ENCODE data around the gene ZNF414. TPM values are rescaled to one million over a fixed set of nuclear protein-coding genes. Genes with fewer than 3 reads are reported as not detected.

ZNF414 gene
- total and polyA plus RNA-seq, 9 donors = 0.62 to 49.7 (median 26.2) TPM

DNA sequence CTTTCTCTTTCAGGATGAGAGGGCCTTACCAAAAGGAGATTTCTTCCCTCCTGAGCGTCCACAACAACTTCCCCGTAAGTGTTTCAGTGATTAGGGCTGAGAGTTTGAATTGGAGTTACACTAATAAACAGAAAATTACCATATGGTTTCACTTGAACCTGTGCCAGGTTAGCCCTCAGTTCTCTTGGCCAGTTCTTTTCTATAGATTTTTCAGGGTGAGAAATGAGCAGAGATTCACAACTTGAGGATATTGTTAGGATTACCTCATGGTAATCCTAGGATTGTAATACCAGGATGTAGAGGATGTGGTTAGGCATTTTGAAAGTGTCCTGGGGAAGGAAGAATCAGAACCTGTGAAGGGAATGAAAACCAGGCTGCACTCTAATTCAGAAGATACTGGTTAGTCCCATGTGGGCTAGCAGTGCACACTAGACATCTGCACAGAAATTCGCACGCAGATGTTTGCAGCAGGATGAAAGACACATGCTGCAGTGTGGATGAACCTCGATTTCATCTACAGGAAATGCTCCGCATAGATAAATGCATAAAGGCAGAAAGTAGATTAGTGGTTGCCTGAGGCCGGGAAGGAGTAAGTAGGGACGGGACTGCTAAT, 45.1 kb downstream of the ZNF414 start:
- WGBS, 3 donors = 80 to 87% (median 86%) methylated on average over 8 of the region's 8 CpGs
- DNase-seq = no peak
- intact Hi-C loops (cut with DNase I) = no loop called here
- Histone ChIP-seq H3K27ac (no peak overlapping the region), H3K4me1 (ENCODE audit: insufficient read depth) (no peaks in the 10 kb centered on the region), H3K36me3 (no peaks in the 10 kb centered on the region), H3K4me3 (no peak overlapping the region), H3K9me3 (no peaks in the 10 kb centered on the region), H3K27me3 (no peaks in the 10 kb centered on the region)
- no peak for TF ChIP-seq POLR2A (IDR thresholded peaks at IDR 0.05)
- TF ChIP-seq, protein P1, sequence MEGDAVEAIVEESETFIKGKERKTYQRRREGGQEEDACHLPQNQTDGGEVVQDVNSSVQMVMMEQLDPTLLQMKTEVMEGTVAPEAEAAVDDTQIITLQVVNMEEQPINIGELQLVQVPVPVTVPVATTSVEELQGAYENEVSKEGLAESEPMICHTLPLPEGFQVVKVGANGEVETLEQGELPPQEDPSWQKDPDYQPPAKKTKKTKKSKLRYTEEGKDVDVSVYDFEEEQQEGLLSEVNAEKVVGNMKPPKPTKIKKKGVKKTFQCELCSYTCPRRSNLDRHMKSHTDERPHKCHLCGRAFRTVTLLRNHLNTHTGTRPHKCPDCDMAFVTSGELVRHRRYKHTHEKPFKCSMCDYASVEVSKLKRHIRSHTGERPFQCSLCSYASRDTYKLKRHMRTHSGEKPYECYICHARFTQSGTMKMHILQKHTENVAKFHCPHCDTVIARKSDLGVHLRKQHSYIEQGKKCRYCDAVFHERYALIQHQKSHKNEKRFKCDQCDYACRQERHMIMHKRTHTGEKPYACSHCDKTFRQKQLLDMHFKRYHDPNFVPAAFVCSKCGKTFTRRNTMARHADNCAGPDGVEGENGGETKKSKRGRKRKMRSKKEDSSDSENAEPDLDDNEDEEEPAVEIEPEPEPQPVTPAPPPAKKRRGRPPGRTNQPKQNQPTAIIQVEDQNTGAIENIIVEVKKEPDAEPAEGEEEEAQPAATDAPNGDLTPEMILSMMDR (IDR thresholded peaks at IDR 0.05) = no peak
- TF ChIP-seq EP300 (IDR thresholded peaks at IDR 0.05) = no peak

DNA sequence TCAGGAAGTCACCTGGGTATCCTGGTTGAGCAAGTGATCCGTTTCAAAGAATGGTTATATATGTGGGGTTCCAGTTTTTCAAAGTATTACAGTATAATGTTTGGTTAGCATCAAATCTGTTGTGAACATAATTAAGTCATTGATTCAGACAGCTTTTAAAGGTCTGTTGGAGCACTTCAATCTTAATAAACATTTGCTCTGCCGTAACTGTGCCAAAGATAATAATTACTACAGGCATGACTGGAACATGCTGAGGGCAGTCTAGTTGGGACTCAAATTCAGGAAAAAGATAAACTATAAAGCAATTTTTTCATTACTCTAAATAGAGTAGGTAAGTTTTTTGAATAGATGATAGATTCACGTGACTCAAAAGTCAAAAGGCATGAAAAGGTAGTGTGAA, 45.8 kb downstream of the ZNF414 start:
- H3K36me3 ChIP-seq = no peaks in the 10 kb centered on the region
- intact Hi-C loops (cut with DNase I) = no loop called here
- WGBS, 3 donors = 79 to 86% (median 85%) methylated on average over 3 of the region's 3 CpGs

DNA sequence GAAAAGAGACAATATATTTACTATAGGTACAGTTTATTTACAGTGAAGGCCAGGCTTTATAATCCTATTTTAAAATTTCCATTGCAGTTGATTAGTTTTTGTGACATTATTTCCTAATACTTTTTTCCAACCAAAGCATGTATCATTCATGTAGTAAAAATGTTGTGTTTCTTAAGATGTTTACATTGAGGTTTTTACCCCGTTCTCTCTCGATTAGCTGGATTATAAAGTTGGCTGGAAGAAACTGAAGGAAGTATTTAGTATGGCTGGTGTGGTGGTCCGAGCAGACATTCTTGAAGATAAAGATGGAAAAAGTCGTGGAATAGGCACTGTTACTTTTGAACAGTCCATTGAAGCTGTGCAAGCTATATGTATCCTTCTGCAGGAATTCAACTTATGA, 47.9 kb downstream of the ZNF414 start:
- H3K36me3 ChIP-seq = no peaks in the 10 kb centered on the region

More for the DNA sequence above, 45.8 kb downstream of the ZNF414 start:
- no peak for DNase-seq
- Histone ChIP-seq H3K27me3 (no peaks in the 10 kb centered on the region), H3K27ac (no peak overlapping the region), H3K4me1 (ENCODE audit: insufficient read depth) (no peaks in the 10 kb centered on the region), H3K4me3 (no peak overlapping the region), H3K9me3 (no peaks in the 10 kb centered on the region)
- TF ChIP-seq, protein P1 (IDR thresholded peaks at IDR 0.05) = no peak
- TF ChIP-seq POLR2A (IDR thresholded peaks at IDR 0.05) = no peak
- TF ChIP-seq EP300 (IDR thresholded peaks at IDR 0.05) = no peak

DNA sequence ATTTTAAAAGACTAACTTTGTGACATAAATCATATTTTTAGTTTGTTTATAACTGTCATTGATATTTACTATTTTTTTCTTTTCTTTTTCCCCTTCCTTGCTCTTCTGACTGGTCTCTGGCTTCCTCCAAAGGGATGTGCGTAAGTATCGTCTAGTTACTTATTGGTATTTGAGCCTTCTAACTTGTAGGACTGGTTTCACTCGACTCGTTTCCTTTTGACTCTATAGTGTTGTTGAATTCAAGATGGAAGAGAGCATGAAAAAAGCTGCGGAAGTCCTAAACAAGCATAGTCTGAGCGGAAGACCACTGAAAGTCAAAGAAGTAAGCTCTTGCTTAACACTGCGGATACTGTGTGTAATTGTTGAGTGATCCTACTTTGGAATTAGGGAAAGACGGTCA, 50.6 kb downstream of the ZNF414 start:
- 92 to 98% (median 94%) methylated on average over 8 of the region's 8 CpGs for WGBS, 3 donors
- H3K27ac ChIP-seq = no peak overlapping the region
- H3K9me3 ChIP-seq = no peaks in the 10 kb centered on the region
- TF ChIP-seq, protein P1 (IDR thresholded peaks at IDR 0.05) = no peak
- TF ChIP-seq EP300 (IDR thresholded peaks at IDR 0.05) = no peak
- no peak for TF ChIP-seq POLR2A (IDR thresholded peaks at IDR 0.05)
- H3K27me3 ChIP-seq = no peaks in the 10 kb centered on the region
- intact Hi-C loops (cut with DNase I) = no loop called here
- no peak for DNase-seq
- peaks cover 14% of the 10 kb centered on the region for H3K4me1 ChIP-seq (ENCODE audit: insufficient read depth)
- H3K36me3 ChIP-seq = no peaks in the 10 kb centered on the region
- H3K4me3 ChIP-seq = no peak overlapping the region

More for the DNA sequence above, 47.9 kb downstream of the ZNF414 start:
- no peak for DNase-seq
- H3K4me1 ChIP-seq (ENCODE audit: insufficient read depth) = peaks cover 5% of the 10 kb centered on the region
- H3K4me3 ChIP-seq = no peak overlapping the region
- 85 to 87% (median 85%) methylated on average over 4 of the region's 4 CpGs for WGBS, 3 donors
- TF ChIP-seq POLR2A (IDR thresholded peaks at IDR 0.05) (no peak), EP300 (IDR thresholded peaks at IDR 0.05) (no peak)
- TF ChIP-seq, protein P1 (IDR thresholded peaks at IDR 0.05) = no peak
- H3K9me3 ChIP-seq = no peaks in the 10 kb centered on the region
- H3K27ac ChIP-seq = no peak overlapping the region
- intact Hi-C loops (cut with DNase I) = no loop called here
- H3K27me3 ChIP-seq = no peaks in the 10 kb centered on the region
